OCI-LY3 (cell line): ENCODE results near the gene CAPN14.

Experiments
- CTCF ChIP-seq: fragments of 200-600, 300-600 bp; sonication (generic); IDR thresholded peaks from 2 replicates; pipeline ENCODE4 v1.5.1; 2014; ENCODE audit warnings: antibody characterized with exemption, low read length, low read depth
- EZH2phosphoT487 ChIP-seq: fragments of 200-600 bp; shearing (Covaris generic); IDR thresholded peaks from 2 replicates; pipeline ENCODE4 v1.6.1; 2018; ENCODE audit warnings: antibody characterized with exemption, mixed run types, low read depth

- TF ChIP-seq CTCF: no peak
- TF ChIP-seq EZH2phosphoT487: no peak
Measured at GRCh38 chr2:31205186-31205585, 12.1 kb downstream of the CAPN14 start.
